Activated T-cell treated with anti-CD3 and anti-CD28 coated beads for 24 hours (primary cell): Measurements from ENCODE around the gene CD6.
A peak's percentile ranks its signal among the peaks of the same experiment; 100 is the strongest.

Experiments
- DNase-seq: peaks from one replicate; pipeline ENCODE4 v3.0.0-alpha.2; 2020; ENCODE audit warnings: low read depth

The CD6 gene

GRCh38 chr11:61026121-61027031, 54.9 kb downstream of the CD6 start:
- no peak for DNase-seq

DNA sequence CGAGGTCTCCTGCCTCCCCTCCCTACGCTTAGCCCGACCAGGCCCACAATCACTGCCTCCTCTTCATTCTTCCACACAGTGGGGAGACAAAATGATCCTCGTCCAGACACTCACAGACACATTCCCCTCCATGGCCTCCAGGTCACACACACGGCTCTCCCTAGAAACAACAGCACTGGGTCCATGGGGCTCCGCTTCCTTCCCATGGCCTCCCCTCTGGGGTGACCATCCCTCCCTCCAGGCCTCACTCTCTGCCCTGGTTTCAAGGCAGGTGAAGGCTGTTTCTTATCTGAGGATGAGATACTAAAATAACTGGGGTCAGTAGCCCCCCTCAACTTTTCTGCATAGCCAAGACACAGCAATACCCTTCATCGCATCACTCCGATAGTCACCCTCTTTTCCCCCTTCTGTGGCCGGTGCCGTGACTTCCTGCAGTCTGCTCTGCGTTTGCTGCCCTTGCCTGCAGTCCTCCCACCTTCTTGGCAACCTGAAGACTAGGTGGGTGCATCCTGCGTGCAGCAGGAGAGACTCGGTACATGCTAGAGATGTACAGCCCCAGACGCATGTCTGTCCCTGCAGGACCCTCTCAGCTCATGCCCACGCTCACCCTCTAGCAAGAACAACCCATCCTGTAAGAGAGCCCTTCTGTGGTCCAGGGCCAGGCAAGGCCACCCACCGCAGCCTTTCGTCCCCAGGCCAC, 55.8 kb downstream of the CD6 start:
- DNase-seq: no peak

DNA sequence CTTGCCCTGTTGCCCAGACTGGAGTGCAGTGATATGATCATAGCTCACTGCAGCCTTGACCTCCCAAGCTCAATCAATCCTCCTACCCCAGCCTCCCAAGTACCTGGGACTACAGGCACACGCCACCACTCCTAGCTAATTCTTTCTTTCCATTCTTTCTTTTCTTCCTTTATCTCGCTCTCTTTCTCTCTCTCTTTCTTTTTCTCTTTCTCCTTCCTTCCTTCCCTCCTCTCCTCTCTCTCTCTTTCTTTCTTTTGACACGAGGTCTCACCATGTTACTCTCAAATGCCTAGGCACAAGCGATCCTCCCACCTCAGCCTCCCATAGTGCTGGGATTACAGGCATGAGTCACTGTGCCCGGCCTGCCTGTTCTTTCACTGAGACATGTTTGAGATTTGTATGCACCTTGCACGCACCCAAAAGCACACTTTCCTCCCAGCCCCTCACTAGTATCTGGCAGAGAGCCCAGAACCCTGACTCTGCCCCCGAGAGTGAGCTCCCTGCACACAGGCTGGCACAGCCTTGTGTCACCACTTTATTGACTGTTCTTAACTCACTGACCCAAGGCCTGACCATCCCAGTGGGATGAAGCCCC, 56.8 kb downstream of the CD6 start:
- DNase-seq: peak; percentile 76

DNA sequence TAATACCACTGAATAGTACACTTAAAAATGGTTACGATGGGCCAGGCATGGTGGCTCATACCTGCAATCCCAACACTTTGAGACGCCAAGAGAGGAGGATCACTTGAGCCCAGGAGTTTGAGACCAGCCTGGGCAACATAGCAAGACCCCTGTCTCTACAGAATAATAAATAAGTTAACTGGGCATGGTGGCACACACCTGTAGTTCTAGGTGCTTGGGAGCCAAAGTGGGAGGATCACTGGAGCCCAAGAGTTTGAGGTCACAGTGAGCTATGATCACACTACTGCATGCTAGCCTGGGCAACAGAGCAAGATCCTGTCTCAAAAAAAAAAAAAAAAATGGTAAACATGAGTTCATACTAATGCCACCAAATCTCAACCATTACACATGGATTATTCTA, 61.3 kb downstream of the CD6 start:
- no peak for DNase-seq

GRCh38 chr11:61033417-61033816, 61.9 kb downstream of the CD6 start:
- DNase-seq: no peak

GRCh38 chr11:61034111-61034510, 62.6 kb downstream of the CD6 start:
- DNase-seq: no peak

DNA sequence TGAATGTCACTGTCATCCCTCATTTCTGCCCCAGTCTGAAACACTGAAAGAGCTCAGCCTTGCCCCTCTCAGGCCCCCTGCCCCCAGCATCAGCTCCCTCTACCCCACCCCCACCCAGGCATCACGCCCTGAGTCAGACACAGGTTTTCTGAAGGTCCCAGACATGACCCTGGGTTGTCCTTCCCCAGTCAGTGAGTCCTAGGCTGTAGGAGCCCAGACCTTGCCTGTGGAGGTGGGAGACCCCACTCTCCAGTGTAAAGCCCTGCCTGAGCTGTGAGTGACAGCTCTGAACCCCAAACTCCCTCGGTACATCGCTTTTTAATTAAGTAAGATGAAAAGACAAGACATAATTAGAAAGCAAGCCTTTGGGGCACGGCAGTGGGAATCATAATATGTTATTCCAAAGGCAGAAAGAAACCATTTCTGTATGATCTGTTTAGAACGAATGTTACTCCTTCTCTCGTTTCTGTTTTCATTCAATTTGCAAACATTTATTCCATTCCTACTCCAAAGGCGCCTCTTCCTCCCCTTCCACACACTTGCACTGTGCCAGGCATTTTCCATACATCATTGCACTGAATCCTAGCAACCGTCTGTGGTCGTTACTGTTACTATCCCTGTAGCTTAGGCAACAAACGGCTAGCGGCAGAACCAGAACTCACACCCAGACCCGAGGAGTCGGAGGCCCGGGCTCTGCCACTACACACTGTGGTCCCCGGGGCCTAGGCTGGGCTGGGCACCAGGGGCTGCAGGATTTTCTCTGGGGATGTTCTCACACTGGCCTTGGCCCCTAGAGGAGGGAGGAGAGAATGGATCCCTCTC, 63.4 kb downstream of the CD6 start:
- DNase-seq: no peak

- DNase-seq: no peak
These were observed 64.0 kb downstream of the CD6 start for GRCh38 chr11:61035526-61035835.

DNA sequence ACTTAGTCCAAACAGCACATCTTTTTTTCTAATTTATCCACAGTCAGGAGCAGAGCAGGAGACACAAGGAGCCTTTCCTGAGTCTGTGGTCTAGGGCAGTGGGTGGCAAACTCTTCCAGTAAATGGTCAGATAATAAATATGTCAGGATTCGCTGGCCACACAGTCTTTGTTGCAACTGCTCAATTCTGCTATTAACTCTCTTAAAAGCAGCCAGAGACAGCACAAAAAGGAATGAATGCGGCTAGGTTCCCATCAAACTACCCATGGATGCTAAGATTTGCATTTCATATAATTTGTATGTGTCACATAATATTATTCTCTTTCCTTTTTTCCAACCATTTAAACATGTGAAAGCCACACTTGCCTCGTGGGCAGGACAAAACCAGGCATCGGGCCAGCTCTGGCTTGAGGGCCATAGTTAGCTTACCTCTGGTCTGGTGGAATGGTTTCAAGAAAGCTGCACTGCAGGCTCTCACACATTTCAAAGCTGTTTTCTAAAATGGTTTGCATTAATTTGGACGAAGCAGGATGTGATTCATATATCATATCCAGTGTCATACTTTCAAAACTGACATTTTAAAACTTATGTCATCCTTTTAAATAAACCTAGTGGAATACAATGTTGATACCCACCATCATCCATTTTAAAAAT, 66.1 kb downstream of the CD6 start:
- no peak for DNase-seq

GRCh38 chr11:61039916-61040315, 68.4 kb downstream of the CD6 start:
- no peak for DNase-seq

DNA sequence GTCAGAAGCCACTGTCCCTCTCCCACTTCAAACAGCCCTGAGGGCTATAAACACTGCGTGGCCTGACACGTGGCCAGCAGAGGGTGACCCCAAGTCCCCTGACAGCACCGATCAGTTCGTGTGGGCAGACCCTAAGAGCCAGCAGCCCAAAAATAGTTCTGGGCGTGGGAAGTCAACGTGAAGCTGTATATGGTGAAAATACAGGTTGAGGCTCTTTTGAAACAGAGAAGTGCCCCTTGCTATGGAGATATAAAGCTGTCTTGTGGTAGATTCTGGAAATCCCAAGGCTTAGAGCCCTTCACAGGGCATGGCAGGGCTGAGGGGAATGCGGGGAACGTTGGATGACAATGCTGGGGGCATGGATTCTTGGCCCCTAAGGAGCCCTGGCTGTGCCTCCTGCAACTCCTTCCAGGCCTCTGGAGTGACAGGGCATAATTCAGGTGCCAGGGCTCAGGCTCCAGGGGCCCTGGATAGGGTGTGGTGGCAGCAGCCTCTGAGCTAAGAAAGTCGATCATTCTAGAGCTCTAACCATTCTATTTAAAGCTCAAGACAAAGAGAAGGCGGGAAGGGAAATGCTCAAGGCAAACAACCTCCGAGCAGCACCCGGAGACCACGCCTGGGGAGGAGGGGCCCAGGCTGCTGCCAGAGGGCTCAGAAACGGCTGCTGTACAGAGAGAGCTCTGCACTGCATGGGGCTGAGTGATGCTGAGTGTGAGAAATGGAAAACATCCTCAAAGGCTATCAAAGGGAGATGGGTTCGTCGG, 70.5 kb downstream of the CD6 start:
- peak; percentile 75 for DNase-seq

- DNase-seq: no peak
These were observed 71.1 kb downstream of the CD6 start for GRCh38 chr11:61042537-61042936.

DNA sequence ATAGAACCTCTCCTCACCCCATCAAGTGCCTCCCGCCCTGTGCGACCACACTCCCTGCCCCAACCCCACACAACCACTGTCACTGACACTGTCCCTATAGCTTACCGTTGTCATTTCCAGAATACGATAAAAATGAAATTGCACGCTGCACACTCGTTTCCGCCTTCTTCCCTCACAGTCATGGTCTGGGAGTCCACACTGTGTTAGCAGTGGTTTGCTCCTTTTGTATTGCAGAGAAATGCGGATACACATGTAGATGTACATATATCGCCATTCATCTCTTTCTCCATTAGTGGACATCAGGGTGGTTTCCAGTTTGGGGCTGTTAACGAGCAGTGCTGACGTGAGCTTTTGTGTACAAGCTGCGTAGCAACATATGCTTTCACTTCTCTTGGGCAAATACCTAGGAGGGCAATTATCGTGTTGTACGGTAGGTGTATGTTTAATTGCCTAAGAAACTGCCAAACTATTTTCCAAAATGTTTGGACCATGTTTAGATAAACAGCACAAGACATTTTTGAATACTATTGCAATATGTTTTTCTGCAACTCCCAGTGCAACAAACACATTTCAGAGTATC, 71.6 kb downstream of the CD6 start:
- DNase-seq: no peak

DNA sequence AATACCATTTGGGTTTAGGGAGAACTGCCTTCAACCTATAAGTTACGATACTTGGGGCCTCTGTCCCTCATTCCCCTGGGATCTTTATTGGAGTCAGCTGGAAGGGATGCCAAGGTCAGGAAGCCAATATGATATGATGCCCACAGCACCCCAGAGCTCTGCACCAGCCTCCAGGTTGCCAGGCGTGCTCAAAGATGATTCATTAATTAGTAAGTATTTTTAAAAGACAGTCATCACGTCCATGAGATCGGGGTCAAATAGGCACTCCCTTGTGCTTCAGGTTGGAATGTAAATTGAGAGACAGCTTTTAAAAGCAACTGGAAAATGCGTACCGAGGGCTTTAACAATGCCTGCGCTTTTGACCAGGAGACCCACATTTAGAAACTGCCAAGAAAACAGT, 73.8 kb downstream of the CD6 start:
- no peak for DNase-seq

- DNase-seq: no peak
These were observed 75.4 kb downstream of the CD6 start for GRCh38 chr11:61046833-61047232.

GRCh38 chr11:61048368-61049062, 77.0 kb downstream of the CD6 start:
- DNase-seq: no peak

- DNase-seq: no peak
These were observed 77.5 kb downstream of the CD6 start for GRCh38 chr11:61049063-61049377.

- DNase-seq: no peak
These were observed 78.4 kb downstream of the CD6 start for GRCh38 chr11:61049859-61050258.

DNA sequence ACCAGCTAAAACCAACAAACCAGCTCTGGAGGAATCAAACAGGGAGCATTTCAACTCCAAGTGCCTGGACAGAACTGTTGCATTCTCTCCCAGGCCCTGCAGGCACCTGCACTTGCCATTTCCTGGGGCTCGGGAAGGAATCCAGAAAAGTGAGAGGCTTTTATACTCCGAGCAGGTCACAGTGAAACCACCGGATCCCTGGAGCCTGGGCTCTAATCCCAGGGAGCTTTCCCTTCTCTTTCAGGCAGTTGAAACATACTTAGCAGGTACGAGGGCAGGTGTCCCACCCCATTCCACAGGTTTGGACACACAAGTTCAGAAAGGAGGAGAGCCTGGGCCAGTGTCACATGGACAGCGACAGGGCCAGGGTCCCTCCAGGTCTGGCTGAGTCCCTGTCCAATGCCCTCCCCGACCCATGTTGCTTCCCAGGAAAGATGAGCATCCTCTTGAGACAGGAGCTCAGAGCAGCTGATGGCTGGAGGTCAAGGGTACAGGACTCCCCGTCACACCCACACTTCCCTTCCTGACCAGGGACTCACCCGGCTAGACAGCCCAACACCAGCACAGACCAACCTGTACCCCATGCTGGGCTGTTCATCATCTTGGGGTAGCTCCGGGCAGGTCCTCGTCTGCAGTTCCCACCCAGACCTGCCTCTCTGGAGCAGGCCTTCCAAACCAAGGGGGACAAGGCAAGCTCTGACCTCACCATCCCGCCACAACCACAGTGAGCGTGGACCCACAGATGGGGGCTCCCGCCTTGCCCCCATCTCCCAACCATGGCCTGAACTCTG, 80.9 kb downstream of the CD6 start:
- DNase-seq: no peak
